Measurements from ENCODE around the gene CLC. TPM values are rescaled to one million over a fixed set of nuclear protein-coding genes. Genes with fewer than 3 reads are reported as not detected.

Gene CLC
- total RNA-seq, 1 experiment from 2014 or later: not detected

DNA sequence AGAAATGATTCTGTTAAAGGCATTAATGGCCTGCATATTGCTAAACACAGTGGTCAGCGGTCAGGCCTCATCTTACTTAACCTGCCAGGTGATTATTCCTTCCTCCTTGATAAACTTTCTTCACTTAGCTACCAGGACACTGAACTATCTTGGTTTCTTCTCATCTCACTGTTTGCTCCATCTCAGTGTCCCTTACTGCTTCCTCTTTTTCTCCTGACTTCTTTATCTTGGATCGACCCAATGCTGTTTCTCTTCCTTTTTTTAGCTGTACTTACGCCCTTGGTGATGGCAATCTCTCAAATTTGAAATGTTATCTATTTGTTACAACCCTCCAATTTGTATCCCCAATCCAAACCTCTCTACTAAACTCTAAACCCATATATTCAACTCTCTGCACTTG, 7.8 kb upstream of the CLC start:
- intact Hi-C loops (cut with micrococcal nuclease; ENCODE audit: unreplicated experiment): no loop called here
- ChIA-PET POLR2A (ENCODE audit: low non-redundant PET) (no interaction called here), CTCF (no interaction called here)
- TF ChIP-seq EZH2 (IDR thresholded peaks at IDR 0.05; ENCODE audit: borderline replicate concordance, low read depth, low read length, poor library complexity, severe bottlenecking): no peak
- TF ChIP-seq, protein P1, sequence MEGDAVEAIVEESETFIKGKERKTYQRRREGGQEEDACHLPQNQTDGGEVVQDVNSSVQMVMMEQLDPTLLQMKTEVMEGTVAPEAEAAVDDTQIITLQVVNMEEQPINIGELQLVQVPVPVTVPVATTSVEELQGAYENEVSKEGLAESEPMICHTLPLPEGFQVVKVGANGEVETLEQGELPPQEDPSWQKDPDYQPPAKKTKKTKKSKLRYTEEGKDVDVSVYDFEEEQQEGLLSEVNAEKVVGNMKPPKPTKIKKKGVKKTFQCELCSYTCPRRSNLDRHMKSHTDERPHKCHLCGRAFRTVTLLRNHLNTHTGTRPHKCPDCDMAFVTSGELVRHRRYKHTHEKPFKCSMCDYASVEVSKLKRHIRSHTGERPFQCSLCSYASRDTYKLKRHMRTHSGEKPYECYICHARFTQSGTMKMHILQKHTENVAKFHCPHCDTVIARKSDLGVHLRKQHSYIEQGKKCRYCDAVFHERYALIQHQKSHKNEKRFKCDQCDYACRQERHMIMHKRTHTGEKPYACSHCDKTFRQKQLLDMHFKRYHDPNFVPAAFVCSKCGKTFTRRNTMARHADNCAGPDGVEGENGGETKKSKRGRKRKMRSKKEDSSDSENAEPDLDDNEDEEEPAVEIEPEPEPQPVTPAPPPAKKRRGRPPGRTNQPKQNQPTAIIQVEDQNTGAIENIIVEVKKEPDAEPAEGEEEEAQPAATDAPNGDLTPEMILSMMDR (conservative IDR thresholded peaks at IDR 0.05; ENCODE audit: low read depth, low read length): no peak
- H3K4me3 ChIP-seq (ENCODE audit: low read depth, low read length, poor library complexity, severe bottlenecking): no peak overlapping the region
- no TSS peak for BruUV-seq (replicated peaks)
- H3K36me3 ChIP-seq (ENCODE audit: insufficient read depth, low read length, poor library complexity, severe bottlenecking): no peaks in the 10 kb centered on the region
- DNase-seq (ENCODE audit: low spot score): no peak
- peaks cover 59% of the 10 kb centered on the region for H3K27me3 ChIP-seq (replicated peaks; ENCODE audit: insufficient read depth, low read depth, low read length, poor library complexity)
- H3K9me3 ChIP-seq (ENCODE audit: low read depth, low read length, poor library complexity, severe bottlenecking): no peaks in the 10 kb centered on the region
- no peaks in the 10 kb centered on the region for H3K4me1 ChIP-seq (ENCODE audit: insufficient read depth, low read length, poor library complexity, severe bottlenecking)
- H3K27ac ChIP-seq (ENCODE audit: low read depth, low read length, poor library complexity, severe bottlenecking): no peak overlapping the region

DNA sequence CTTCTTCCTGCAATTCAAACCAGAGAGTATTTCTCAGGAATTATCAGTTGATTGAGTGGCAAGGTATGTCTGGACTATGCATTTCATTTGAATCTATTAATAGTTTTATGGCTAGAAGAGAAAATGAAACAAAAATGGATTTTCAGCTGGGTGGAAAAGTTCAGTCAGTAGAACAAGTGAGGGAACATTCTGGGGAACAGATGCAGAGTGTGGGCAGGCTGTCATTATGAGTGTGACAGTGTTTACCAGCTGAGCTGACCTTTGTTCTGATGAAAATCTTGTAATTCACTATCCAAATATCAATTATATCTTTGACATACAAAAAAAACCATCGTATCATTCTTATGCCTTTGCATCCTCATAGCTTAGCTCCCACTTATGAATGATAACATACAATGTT, 2.6 kb upstream of the CLC start:
- H3K27ac ChIP-seq (ENCODE audit: low read depth, low read length, poor library complexity, severe bottlenecking): no peak overlapping the region
- peaks cover 59% of the 10 kb centered on the region for H3K27me3 ChIP-seq (replicated peaks; ENCODE audit: insufficient read depth, low read depth, low read length, poor library complexity)
- H3K9me3 ChIP-seq (ENCODE audit: low read depth, low read length, poor library complexity, severe bottlenecking): no peaks in the 10 kb centered on the region
- DNase-seq (ENCODE audit: low spot score): no peak
- no peak overlapping the region for H3K4me3 ChIP-seq (ENCODE audit: low read depth, low read length, poor library complexity, severe bottlenecking)
- no peaks in the 10 kb centered on the region for H3K36me3 ChIP-seq (ENCODE audit: insufficient read depth, low read length, poor library complexity, severe bottlenecking)
- no TSS peak for BruUV-seq (replicated peaks)
- ChIA-PET CTCF (no interaction called here), POLR2A (ENCODE audit: low non-redundant PET) (no interaction called here)
- no peaks in the 10 kb centered on the region for H3K4me1 ChIP-seq (ENCODE audit: insufficient read depth, low read length, poor library complexity, severe bottlenecking)
- intact Hi-C loops (cut with micrococcal nuclease; ENCODE audit: unreplicated experiment): no loop called here
- TF ChIP-seq, protein P1 (conservative IDR thresholded peaks at IDR 0.05; ENCODE audit: low read depth, low read length): no peak
- no peak for TF ChIP-seq EZH2 (IDR thresholded peaks at IDR 0.05; ENCODE audit: borderline replicate concordance, low read depth, low read length, poor library complexity, severe bottlenecking)

DNA sequence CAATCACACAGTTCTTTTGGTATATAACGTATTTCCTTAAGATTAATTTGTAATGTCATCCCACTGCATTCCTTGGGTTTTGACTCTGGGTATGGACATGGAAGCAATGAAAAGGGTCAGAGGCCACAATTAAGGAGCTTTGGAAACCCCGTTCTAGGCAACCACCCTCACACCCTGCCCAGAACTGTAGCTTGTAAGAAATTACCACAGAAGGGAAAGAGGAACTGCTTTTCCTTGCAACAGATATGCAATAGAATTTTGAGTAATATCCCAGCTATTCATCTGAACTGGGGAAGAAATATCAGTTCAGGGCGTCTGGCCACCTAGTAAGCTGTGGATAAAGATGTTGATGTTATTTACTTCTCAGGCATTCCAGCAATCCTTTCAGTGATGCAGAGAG, 985 bp upstream of the CLC start:
- Histone ChIP-seq H3K27ac (ENCODE audit: low read depth, low read length, poor library complexity, severe bottlenecking) (no peak overlapping the region), H3K4me1 (ENCODE audit: insufficient read depth, low read length, poor library complexity, severe bottlenecking) (no peaks in the 10 kb centered on the region), H3K27me3 (replicated peaks; ENCODE audit: insufficient read depth, low read depth, low read length, poor library complexity) (peaks cover 50% of the 10 kb centered on the region), H3K4me3 (ENCODE audit: low read depth, low read length, poor library complexity, severe bottlenecking) (no peak overlapping the region), H3K36me3 (ENCODE audit: insufficient read depth, low read length, poor library complexity, severe bottlenecking) (no peaks in the 10 kb centered on the region), H3K9me3 (ENCODE audit: low read depth, low read length, poor library complexity, severe bottlenecking) (no peaks in the 10 kb centered on the region)
- ChIA-PET POLR2A (ENCODE audit: low non-redundant PET) (no interaction called here), CTCF (no interaction called here)
- BruUV-seq (replicated peaks): no TSS peak
- TF ChIP-seq, protein P1 (conservative IDR thresholded peaks at IDR 0.05; ENCODE audit: low read depth, low read length): no peak
- no peak for TF ChIP-seq EZH2 (IDR thresholded peaks at IDR 0.05; ENCODE audit: borderline replicate concordance, low read depth, low read length, poor library complexity, severe bottlenecking)
- intact Hi-C loops (cut with micrococcal nuclease; ENCODE audit: unreplicated experiment): no loop called here
- DNase-seq (ENCODE audit: low spot score): no peak

All from A673 (cell line).